Astrocyte (in vitro differentiated cells and primary cell): Measurements from ENCODE around the gene CEACAM4. TPM values are rescaled to one million over a fixed set of nuclear protein-coding genes. Genes with fewer than 3 reads are reported as not detected.

Experiments
- DNase-seq: peaks from one replicate; pipeline ENCODE4 v3.0.0-alpha.2; 2010; ENCODE audit warnings: low read depth
- FAIRE-seq: peaks from 2 replicates; lab custom pipeline; 2011; peaks lifted over from hg19 to GRCh38; lab: Jason Lieb, UNC
- H2AFZ ChIP-seq: 2 replicates; pipeline ENCODE4 v1.6.0; 2012; ENCODE audit warnings: low read depth, low read length, inconsistent platforms
- H3K27ac ChIP-seq: 2 replicates; pipeline ENCODE4 v1.5.1; 2011; ENCODE audit warnings: low read depth, low read length, inconsistent platforms
- H3K27me3 ChIP-seq: 2 replicates; pipeline ENCODE4 v1.6.0; 2011; ENCODE audit warnings: low read length, inconsistent platforms; ENCODE audit not compliant: insufficient read depth
- H3K36me3 ChIP-seq: 2 replicates; pipeline ENCODE4 v1.5.1; 2011; ENCODE audit warnings: low read length, inconsistent platforms; ENCODE audit not compliant: insufficient read depth
- H3K4me1 ChIP-seq: 2 replicates; pipeline ENCODE4 v1.5.1; 2011; ENCODE audit warnings: low read length, inconsistent platforms; ENCODE audit not compliant: insufficient read depth
- H3K4me2 ChIP-seq: 2 replicates; pipeline ENCODE4 v1.6.0; 2012; ENCODE audit warnings: low read length, inconsistent platforms
- H3K4me3 ChIP-seq: 2 replicates; pipeline ENCODE4 v1.5.1; 2011; ENCODE audit warnings: low read depth, mild to moderate bottlenecking, low read length, inconsistent platforms; ENCODE audit not compliant: insufficient read depth
- H3K79me2 ChIP-seq: 2 replicates; pipeline ENCODE4 v1.6.0; 2012; ENCODE audit warnings: mild to moderate bottlenecking, low read length, inconsistent platforms; ENCODE audit not compliant: insufficient read depth
- H3K9ac ChIP-seq: 2 replicates; pipeline ENCODE4 v1.6.0; 2012; ENCODE audit warnings: mild to moderate bottlenecking, low read length, inconsistent platforms
- H3K9me3 ChIP-seq: 2 replicates; pipeline ENCODE4 v1.5.1; 2012; ENCODE audit warnings: low read depth, mild to moderate bottlenecking, low read length, inconsistent platforms; ENCODE audit not compliant: insufficient read depth
- H4K20me1 ChIP-seq: 2 replicates; pipeline ENCODE4 v1.6.0; 2012; ENCODE audit warnings: low read length, inconsistent platforms; ENCODE audit not compliant: insufficient read depth
- H3K27ac Mint-ChIP-seq: one replicate; pipeline ENCODE4 v1.8.0; 2021; ENCODE audit warnings: mild to moderate bottlenecking, mixed read lengths; ENCODE audit not compliant: unreplicated experiment
- H3K27me3 Mint-ChIP-seq: one replicate; pipeline ENCODE4 v1.8.0; 2021; ENCODE audit warnings: low read depth, mixed read lengths; ENCODE audit not compliant: unreplicated experiment
- H3K36me3 Mint-ChIP-seq: one replicate; pipeline ENCODE4 v1.8.0; 2021; ENCODE audit warnings: low read depth, mixed read lengths; ENCODE audit not compliant: unreplicated experiment
- H3K4me1 Mint-ChIP-seq: one replicate; pipeline ENCODE4 v1.8.0; 2021; ENCODE audit warnings: low read depth, mixed read lengths; ENCODE audit not compliant: unreplicated experiment
- H3K4me3 Mint-ChIP-seq: one replicate; pipeline ENCODE4 v1.8.0; 2021; ENCODE audit warnings: mild to moderate bottlenecking, moderate library complexity, mixed read lengths; ENCODE audit not compliant: unreplicated experiment
- H3K9me3 Mint-ChIP-seq: one replicate; pipeline ENCODE4 v1.8.0; 2021; ENCODE audit warnings: mild to moderate bottlenecking, mixed read lengths; ENCODE audit not compliant: unreplicated experiment
- EZH2 ChIP-seq: IDR thresholded peaks from 2 replicates; pipeline ENCODE4 v1.6.1; 2012; ENCODE audit warnings: mild to moderate bottlenecking, low read length, inconsistent platforms; ENCODE audit not compliant: insufficient read depth
- total RNA-seq: library from RNA; stranded (reverse); gene quantifications from 2 replicates; pipeline ENCODE4 v1.2.1, GENCODE V29; 2021
- TF ChIP-seq, protein P1 (sequence below): IDR thresholded peaks from 2 replicates; pipeline ENCODE4 v1.5.1; 2011; ENCODE audit warnings: low read depth, mild to moderate bottlenecking, inconsistent platforms, low read length, moderate library complexity; ENCODE audit not compliant: insufficient read depth

Gene CEACAM4
- total RNA-seq, 1 donor from 2014 or later = not detected

DNA sequence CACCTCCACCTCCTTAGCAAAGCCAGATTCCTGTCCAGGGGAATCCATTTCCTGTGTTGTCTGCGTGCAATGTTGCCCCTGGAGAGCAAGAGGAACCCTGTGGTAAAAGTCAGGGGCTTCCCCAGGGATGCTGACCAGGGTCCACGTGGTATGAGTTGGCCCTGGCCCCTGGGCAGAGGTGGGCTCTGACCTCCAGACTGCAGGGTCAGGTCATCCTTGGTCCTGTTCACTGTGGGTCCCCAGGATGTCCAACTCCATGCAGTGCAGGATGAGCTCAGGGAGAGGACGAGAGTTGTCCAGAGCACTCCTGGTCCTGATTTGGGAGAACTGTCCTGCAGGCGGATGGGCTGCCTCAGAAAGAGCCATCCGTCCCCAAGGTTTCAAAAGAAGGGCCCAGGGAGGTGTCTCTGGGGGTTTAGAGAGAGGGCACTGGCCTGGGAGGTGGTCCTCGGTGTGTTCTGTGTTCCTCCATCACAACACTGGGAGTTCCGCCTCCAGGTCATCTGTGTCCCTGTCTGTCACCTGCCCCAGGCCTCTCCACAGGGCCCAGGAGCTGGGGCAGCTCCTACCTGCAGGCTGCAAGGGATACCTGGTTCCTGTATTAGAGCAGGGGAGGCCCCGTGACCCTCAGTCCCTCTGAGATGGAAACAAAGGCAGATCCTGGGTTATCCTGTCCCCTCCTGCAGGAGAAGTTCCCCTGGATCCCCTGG lies 1.2 kb upstream of the CEACAM4 start:
- H3K9me3 Mint-ChIP-seq = no peaks in the 10 kb centered on the region
- no peak for TF ChIP-seq EZH2
- TF ChIP-seq, protein P1, sequence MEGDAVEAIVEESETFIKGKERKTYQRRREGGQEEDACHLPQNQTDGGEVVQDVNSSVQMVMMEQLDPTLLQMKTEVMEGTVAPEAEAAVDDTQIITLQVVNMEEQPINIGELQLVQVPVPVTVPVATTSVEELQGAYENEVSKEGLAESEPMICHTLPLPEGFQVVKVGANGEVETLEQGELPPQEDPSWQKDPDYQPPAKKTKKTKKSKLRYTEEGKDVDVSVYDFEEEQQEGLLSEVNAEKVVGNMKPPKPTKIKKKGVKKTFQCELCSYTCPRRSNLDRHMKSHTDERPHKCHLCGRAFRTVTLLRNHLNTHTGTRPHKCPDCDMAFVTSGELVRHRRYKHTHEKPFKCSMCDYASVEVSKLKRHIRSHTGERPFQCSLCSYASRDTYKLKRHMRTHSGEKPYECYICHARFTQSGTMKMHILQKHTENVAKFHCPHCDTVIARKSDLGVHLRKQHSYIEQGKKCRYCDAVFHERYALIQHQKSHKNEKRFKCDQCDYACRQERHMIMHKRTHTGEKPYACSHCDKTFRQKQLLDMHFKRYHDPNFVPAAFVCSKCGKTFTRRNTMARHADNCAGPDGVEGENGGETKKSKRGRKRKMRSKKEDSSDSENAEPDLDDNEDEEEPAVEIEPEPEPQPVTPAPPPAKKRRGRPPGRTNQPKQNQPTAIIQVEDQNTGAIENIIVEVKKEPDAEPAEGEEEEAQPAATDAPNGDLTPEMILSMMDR = no peak
- no peak for DNase-seq

DNA sequence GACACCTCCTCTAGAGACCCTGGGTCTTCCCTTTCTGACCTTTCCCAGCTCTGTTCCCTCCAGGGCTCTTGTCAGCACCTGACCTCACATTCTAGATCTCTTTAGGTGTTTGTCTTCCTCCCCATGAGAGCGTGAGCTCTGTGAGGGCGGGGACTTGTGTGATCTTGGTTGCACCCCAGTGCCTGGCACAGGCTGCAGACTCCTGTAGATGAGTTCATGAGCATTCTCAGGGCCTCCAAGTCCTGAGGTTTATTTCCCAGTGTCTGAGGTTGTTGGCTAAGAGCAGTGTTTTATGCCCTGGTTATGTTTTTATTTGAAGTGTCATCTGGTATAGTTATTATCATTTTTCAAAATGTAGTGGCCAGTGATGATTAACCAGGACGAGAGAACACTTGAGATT lies 596 bp downstream of the CEACAM4 start:
- TF ChIP-seq EZH2 = no peak
- TF ChIP-seq, protein P1 = no peak
- Mint-ChIP-seq H3K4me3 (no peak overlapping the region), H3K4me1 (no peaks in the 10 kb centered on the region), H3K27me3 (peaks cover 62% of the 10 kb centered on the region), H3K9me3 (no peaks in the 10 kb centered on the region), H3K27ac (no peak overlapping the region), H3K36me3 (no peaks in the 10 kb centered on the region)
- FAIRE-seq (no peak), DNase-seq (no peak)
- Histone ChIP-seq H3K4me2 (no peak overlapping the region), H3K79me2 (no peaks in the 10 kb centered on the region), H3K4me3 (no peak overlapping the region), H3K9me3 (no peaks in the 10 kb centered on the region), H3K27me3 (no peaks in the 10 kb centered on the region), H2AFZ (no peak overlapping the region), H3K9ac (no peak overlapping the region), H4K20me1 (no peaks in the 10 kb centered on the region), H3K27ac (no peak overlapping the region), H3K4me1 (no peaks in the 10 kb centered on the region), H3K36me3 (no peaks in the 10 kb centered on the region)

More for the DNA sequence above, 1.2 kb upstream of the CEACAM4 start:
- H3K27me3 Mint-ChIP-seq = peaks cover 52% of the 10 kb centered on the region
- Histone ChIP-seq H3K27ac (no peak overlapping the region), H3K27me3 (no peaks in the 10 kb centered on the region), H3K9ac (no peak overlapping the region), H4K20me1 (no peaks in the 10 kb centered on the region), H3K4me1 (no peaks in the 10 kb centered on the region), H3K4me3 (no peak overlapping the region), H3K79me2 (no peaks in the 10 kb centered on the region), H3K9me3 (no peaks in the 10 kb centered on the region), H3K4me2 (no peak overlapping the region), H3K36me3 (no peaks in the 10 kb centered on the region), H2AFZ (no peak overlapping the region)
- no peaks in the 10 kb centered on the region for H3K36me3 Mint-ChIP-seq
- no peak for FAIRE-seq
- H3K4me1 Mint-ChIP-seq = no peaks in the 10 kb centered on the region
- H3K27ac Mint-ChIP-seq = no peak overlapping the region
- no peak overlapping the region for H3K4me3 Mint-ChIP-seq

DNA sequence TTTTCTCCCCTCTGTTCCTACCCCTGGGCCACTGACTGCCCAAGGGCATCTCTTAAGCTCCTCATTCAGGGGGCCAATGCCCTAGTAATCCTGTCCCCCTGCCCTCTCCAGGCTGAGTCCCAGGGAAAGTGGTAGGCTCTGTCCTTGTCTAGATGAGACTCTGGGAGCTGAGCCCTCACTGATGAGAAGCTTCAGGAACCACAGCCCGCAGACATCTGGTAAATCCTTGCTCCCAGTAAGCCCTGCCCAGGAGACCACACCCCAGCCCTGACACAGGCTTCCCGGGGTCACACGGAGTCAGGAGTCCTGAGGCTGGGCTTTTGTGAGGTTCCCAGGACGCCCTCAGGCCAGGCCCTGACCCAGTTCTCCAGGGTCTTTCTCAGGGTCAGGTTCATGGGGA lies 1.9 kb downstream of the CEACAM4 start:
- no peak for FAIRE-seq
- Histone ChIP-seq H3K4me3 (no peak overlapping the region), H3K27me3 (no peaks in the 10 kb centered on the region), H3K9me3 (no peaks in the 10 kb centered on the region), H3K4me2 (no peak overlapping the region), H4K20me1 (no peaks in the 10 kb centered on the region), H3K79me2 (no peaks in the 10 kb centered on the region), H3K4me1 (no peaks in the 10 kb centered on the region), H2AFZ (no peak overlapping the region), H3K36me3 (no peaks in the 10 kb centered on the region), H3K9ac (no peak overlapping the region), H3K27ac (no peak overlapping the region)
- Mint-ChIP-seq H3K4me1 (no peaks in the 10 kb centered on the region), H3K9me3 (no peaks in the 10 kb centered on the region), H3K27ac (no peak overlapping the region), H3K27me3 (peaks cover 64% of the 10 kb centered on the region), H3K36me3 (no peaks in the 10 kb centered on the region), H3K4me3 (no peak overlapping the region)
- TF ChIP-seq, protein P1 = no peak
- no peak for TF ChIP-seq EZH2
- no peak for DNase-seq
